Stimulated activated naive CD8-positive, alpha-beta T cell treated with anti-CD3 and anti-CD28 coated beads, Interleukin-15, amount 100 ng/mL, for 72 hours (primary cell): ENCODE measurements around the gene PPP1R3F.

Experiments used
- ATAC-seq: fragments of 150-1000 bp; cut with Tn5 transposase; 2 replicates; pipeline ENCODE4 v1.10.0; 2021; ENCODE audit warnings: mild to moderate bottlenecking, moderate library complexity
- DNase-seq, 2 donors: peaks; one replicate each; pipeline ENCODE4 v3.0.0; 2021 to 2022
- H3K27ac Mint-ChIP-seq, 2 donors: one replicate each; pipeline ENCODE4 v1.8.0; 2022; ENCODE audit warnings: mild to moderate bottlenecking in 2 of 2, mixed read lengths in 2 of 2, moderate library complexity in 2 of 2
- H3K27me3 Mint-ChIP-seq: one replicate; pipeline ENCODE4 v1.8.0; 2022; ENCODE audit warnings: mixed read lengths
- H3K4me1 Mint-ChIP-seq: one replicate; pipeline ENCODE4 v1.8.0; 2022; ENCODE audit warnings: mild to moderate bottlenecking, mixed read lengths
- H3K4me3 Mint-ChIP-seq, 2 donors: one replicate each; pipeline ENCODE4 v1.8.0; 2022; ENCODE audit warnings: mild to moderate bottlenecking in 2 of 2, mixed read lengths in 2 of 2, moderate library complexity in 1 of 2
- H3K9me3 Mint-ChIP-seq, 2 donors: one replicate each; pipeline ENCODE4 v1.8.0; 2022; ENCODE audit warnings: mixed read lengths in 2 of 2

The PPP1R3F gene

GRCh38 chrX:49243166-49243565 is 26.4 kb upstream of the PPP1R3F start:
- H3K9me3 Mint-ChIP-seq, result no peaks in the 10 kb centered on the region
- DNase-seq (no peak), ATAC-seq (no peak)
- H3K27ac Mint-ChIP-seq, result no peak overlapping the region
- peaks cover 13% of the 10 kb centered on the region for H3K4me1 Mint-ChIP-seq
- H3K4me3 Mint-ChIP-seq, result no peak overlapping the region
- H3K27me3 Mint-ChIP-seq, result no peaks in the 10 kb centered on the region

GRCh38 chrX:49244207-49244606 is 25.4 kb upstream of the PPP1R3F start:
- Mint-ChIP-seq H3K4me3 (no peak overlapping the region), H3K27ac (no peak overlapping the region), H3K9me3 (no peaks in the 10 kb centered on the region), H3K4me1 (peaks cover 13% of the 10 kb centered on the region), H3K27me3 (no peaks in the 10 kb centered on the region)
- ATAC-seq (no peak), DNase-seq (no peak)

- H3K27me3 Mint-ChIP-seq, result no peaks in the 10 kb centered on the region
- H3K27ac Mint-ChIP-seq, result peak overlapping the region in 1 of 2 donors; percentile 72
- no peaks in the 10 kb centered on the region for H3K9me3 Mint-ChIP-seq
- ATAC-seq, result peak; percentile 14
- peaks cover 22% of the 10 kb centered on the region for H3K4me1 Mint-ChIP-seq
- DNase-seq, result no peak
- no peak overlapping the region for H3K4me3 Mint-ChIP-seq
Measured at GRCh38 chrX:49246541-49246940, 23.1 kb upstream of the PPP1R3F start.

- Mint-ChIP-seq H3K27ac (peak overlapping the region in 1 of 2 donors; percentile 95), H3K4me3 (no peak overlapping the region), H3K4me1 (peaks cover 29% of the 10 kb centered on the region), H3K27me3 (no peaks in the 10 kb centered on the region), H3K9me3 (no peaks in the 10 kb centered on the region)
- ATAC-seq (peak; percentile 21), DNase-seq (no peak)
Measured at GRCh38 chrX:49247346-49247745, 22.2 kb upstream of the PPP1R3F start.

- ATAC-seq (peak; percentile 23), DNase-seq (no peak)
- H3K27me3 Mint-ChIP-seq, result no peaks in the 10 kb centered on the region
- H3K4me1 Mint-ChIP-seq, result peaks cover 23% of the 10 kb centered on the region
- no peaks in the 10 kb centered on the region for H3K9me3 Mint-ChIP-seq
- peak overlapping the region in 1 of 2 donors; percentile 24 for H3K27ac Mint-ChIP-seq
- H3K4me3 Mint-ChIP-seq, result no peak overlapping the region
Measured at GRCh38 chrX:49247916-49248811, 21.4 kb upstream of the PPP1R3F start.

GRCh38 chrX:49249071-49249470 is 20.5 kb upstream of the PPP1R3F start:
- Mint-ChIP-seq H3K4me1 (peaks cover 23% of the 10 kb centered on the region), H3K4me3 (no peak overlapping the region), H3K27me3 (no peaks in the 10 kb centered on the region), H3K9me3 (no peaks in the 10 kb centered on the region), H3K27ac (no peak overlapping the region)
- ATAC-seq (no peak), DNase-seq (no peak)

GRCh38 chrX:49249616-49250015 is 20.0 kb upstream of the PPP1R3F start:
- no peaks in the 10 kb centered on the region for H3K27me3 Mint-ChIP-seq
- peak overlapping the region in 1 of 2 donors; percentile 90 for H3K27ac Mint-ChIP-seq
- no peak for ATAC-seq
- H3K4me3 Mint-ChIP-seq, result no peak overlapping the region
- H3K9me3 Mint-ChIP-seq, result no peaks in the 10 kb centered on the region
- H3K4me1 Mint-ChIP-seq, result peaks cover 23% of the 10 kb centered on the region
- no peak for DNase-seq

GRCh38 chrX:49250066-49250465 is 19.5 kb upstream of the PPP1R3F start:
- no peaks in the 10 kb centered on the region for H3K9me3 Mint-ChIP-seq
- ATAC-seq, result no peak
- H3K4me1 Mint-ChIP-seq, result peaks cover 23% of the 10 kb centered on the region
- DNase-seq, result no peak
- peak overlapping the region in 1 of 2 donors; percentile 90 for H3K27ac Mint-ChIP-seq
- no peaks in the 10 kb centered on the region for H3K27me3 Mint-ChIP-seq
- peak overlapping the region in 1 of 2 donors; percentile 29 for H3K4me3 Mint-ChIP-seq

GRCh38 chrX:49250578-49250977 is 19.0 kb upstream of the PPP1R3F start:
- Mint-ChIP-seq H3K27ac (peak overlapping the region; percentile 40 to 94), H3K9me3 (no peaks in the 10 kb centered on the region), H3K27me3 (no peaks in the 10 kb centered on the region), H3K4me1 (peaks cover 26% of the 10 kb centered on the region), H3K4me3 (peak overlapping the region in 1 of 2 donors; percentile 46)
- ATAC-seq (no peak), DNase-seq (no peak)

GRCh38 chrX:49251325-49251724 is 18.3 kb upstream of the PPP1R3F start:
- DNase-seq (no peak), ATAC-seq (no peak)
- peaks cover 34% of the 10 kb centered on the region for H3K4me1 Mint-ChIP-seq
- no peaks in the 10 kb centered on the region for H3K9me3 Mint-ChIP-seq
- H3K27me3 Mint-ChIP-seq, result no peaks in the 10 kb centered on the region
- H3K4me3 Mint-ChIP-seq, result peak overlapping the region in 1 of 2 donors; percentile 48
- no peak overlapping the region for H3K27ac Mint-ChIP-seq

GRCh38 chrX:49254639-49255038 is 15.0 kb upstream of the PPP1R3F start:
- ATAC-seq (no peak), DNase-seq (no peak)
- Mint-ChIP-seq H3K4me3 (no peak overlapping the region), H3K27me3 (no peaks in the 10 kb centered on the region), H3K9me3 (no peaks in the 10 kb centered on the region), H3K4me1 (peaks cover 67% of the 10 kb centered on the region), H3K27ac (no peak overlapping the region)

- DNase-seq (no peak), ATAC-seq (no peak)
- H3K9me3 Mint-ChIP-seq, result no peaks in the 10 kb centered on the region
- H3K4me1 Mint-ChIP-seq, result peaks cover 68% of the 10 kb centered on the region
- H3K4me3 Mint-ChIP-seq, result no peak overlapping the region
- peak overlapping the region in 1 of 2 donors; percentile 76 for H3K27ac Mint-ChIP-seq
- H3K27me3 Mint-ChIP-seq, result no peaks in the 10 kb centered on the region
Measured at GRCh38 chrX:49256268-49256995, 13.2 kb upstream of the PPP1R3F start.

- H3K9me3 Mint-ChIP-seq, result no peaks in the 10 kb centered on the region
- H3K4me1 Mint-ChIP-seq, result peaks cover 68% of the 10 kb centered on the region
- DNase-seq (no peak), ATAC-seq (peak; percentile 19)
- H3K27me3 Mint-ChIP-seq, result no peaks in the 10 kb centered on the region
- H3K4me3 Mint-ChIP-seq, result peak overlapping the region; percentile 58 to 80
- no peak overlapping the region for H3K27ac Mint-ChIP-seq
Measured at GRCh38 chrX:49257074-49257790, 12.4 kb upstream of the PPP1R3F start.

GRCh38 chrX:49257846-49258748 is 11.5 kb upstream of the PPP1R3F start:
- DNase-seq (no peak), ATAC-seq (peak; percentile 68)
- Mint-ChIP-seq H3K27me3 (no peaks in the 10 kb centered on the region), H3K4me3 (peak overlapping the region; percentile 58 to 80), H3K9me3 (no peaks in the 10 kb centered on the region), H3K4me1 (peaks cover 75% of the 10 kb centered on the region), H3K27ac (peak overlapping the region; percentile 25 to 71)

GRCh38 chrX:49258749-49259124 is 10.9 kb upstream of the PPP1R3F start:
- Mint-ChIP-seq H3K4me1 (peaks cover 76% of the 10 kb centered on the region), H3K27me3 (no peaks in the 10 kb centered on the region), H3K27ac (peak overlapping the region in 1 of 2 donors; percentile 73), H3K4me3 (peak overlapping the region; percentile 23 to 32), H3K9me3 (no peaks in the 10 kb centered on the region)
- ATAC-seq (no peak), DNase-seq (no peak)
